Measurements from ENCODE around the gene ETV6.
A peak's percentile ranks its signal among the peaks of the same experiment; 100 is the strongest.

The ETV6 gene

GRCh38 chr12:11722071-11722470 lies 72.6 kb downstream of the ETV6 start:
- no peak for DNase-seq

- no peak for DNase-seq
Measured at GRCh38 chr12:11722578-11723138, 73.2 kb downstream of the ETV6 start.

DNA sequence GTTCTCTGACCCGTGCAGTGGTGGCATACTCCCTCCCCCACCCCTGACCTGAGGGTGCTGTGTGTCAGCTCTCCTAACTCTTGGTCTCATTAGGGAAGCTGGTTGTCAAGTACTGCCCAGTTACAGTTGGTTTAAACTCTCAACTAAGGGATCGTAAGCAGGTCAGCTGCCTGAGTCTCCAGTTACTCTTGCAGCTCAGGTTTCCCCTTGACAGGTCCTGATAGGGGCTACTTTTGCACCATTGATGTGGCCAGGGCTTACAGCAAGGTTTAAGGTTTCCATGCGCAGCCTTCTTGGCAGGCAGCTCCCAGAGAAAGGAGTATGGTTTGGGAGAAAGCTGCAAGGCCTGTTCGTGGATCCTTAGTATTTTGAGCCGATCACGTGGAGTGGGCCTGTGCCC lies 74.5 kb downstream of the ETV6 start:
- DNase-seq, result no peak

DNA sequence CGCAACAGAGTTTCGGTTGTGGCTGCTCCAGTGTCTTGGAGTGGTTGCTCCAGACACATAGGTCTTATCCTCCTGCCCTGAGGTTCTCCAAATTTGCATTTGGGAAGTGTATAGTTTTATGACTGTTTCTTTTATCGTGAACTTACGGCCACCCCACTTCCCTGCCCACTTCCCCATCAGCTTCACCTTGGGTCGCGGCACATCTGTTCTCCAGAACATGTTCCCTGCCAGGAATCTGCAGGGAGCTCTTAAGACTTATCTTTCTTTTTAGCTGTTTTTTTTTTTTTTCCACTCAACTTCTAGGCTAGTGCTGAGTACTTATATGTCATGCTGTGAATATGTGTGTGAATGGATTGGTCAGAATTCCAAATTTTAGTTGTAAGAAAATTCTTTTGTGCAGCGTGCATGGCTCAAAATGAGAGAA lies 75.4 kb downstream of the ETV6 start:
- no peak for DNase-seq

- DNase-seq, result no peak
Measured at GRCh38 chr12:11725686-11726085, 76.2 kb downstream of the ETV6 start.

- DNase-seq, result no peak
Measured at GRCh38 chr12:11726659-11727058, 77.2 kb downstream of the ETV6 start.

- DNase-seq, result no peak
Measured at GRCh38 chr12:11727133-11727664, 77.7 kb downstream of the ETV6 start.

- DNase-seq, result no peak
Measured at GRCh38 chr12:11728154-11728755, 78.8 kb downstream of the ETV6 start.

DNA sequence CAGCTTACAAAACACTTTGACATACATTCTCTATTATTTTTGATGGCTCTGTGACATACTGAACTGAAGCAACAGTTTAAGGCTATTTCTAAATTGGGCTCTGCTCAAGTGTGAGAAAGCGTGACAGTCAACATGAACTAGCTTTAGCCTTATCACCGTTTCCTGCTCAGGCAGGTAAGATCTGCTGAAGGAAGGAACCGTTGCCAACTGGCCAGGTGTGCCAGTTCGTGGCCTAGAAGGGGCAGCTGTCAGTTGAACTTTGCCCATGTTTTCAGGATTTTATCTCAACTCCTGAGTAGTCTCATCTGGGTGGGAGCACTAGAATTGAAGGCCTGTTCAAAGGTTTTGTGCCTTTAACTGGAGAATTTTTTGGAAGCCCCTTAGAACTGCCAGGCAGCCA lies 79.5 kb downstream of the ETV6 start:
- no peak for DNase-seq

- no peak for DNase-seq
Measured at GRCh38 chr12:11729439-11730150, 80.1 kb downstream of the ETV6 start.

DNA sequence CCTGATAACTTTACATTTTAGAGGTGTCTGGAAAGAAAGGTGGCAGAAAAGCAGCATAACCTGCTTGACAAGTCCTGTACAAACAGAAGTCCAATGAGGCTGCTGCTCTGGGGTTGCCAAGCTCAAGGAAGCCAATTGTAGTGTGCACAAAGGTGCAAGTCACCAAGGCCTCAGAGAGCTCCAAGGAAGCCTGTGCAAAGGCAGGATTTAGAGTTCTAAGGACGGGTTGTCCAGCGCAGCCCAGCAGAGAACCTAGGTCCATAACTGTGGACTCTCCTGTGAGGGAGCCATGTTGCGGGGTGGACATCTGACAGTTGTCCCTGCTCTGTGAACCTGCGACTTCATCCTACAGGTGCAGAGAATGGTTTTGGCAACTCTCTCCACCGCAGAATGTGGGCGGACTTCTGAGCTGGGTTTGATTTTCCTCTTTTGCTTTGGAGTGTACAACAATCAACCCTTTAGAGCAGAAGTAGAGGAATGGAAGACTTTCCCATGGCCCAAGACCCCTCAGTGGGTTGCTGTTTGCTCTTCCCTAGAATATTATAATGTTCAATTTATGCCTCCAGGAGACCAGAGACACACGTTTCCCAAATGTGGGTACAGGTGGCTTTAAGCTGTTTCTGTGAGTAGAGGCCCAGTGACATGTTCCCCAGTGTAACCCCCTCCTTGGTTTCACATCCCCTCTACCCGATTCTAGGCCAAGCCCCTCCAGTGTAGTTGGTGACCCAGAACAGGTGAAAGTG lies 81.0 kb downstream of the ETV6 start:
- no peak for DNase-seq

DNA sequence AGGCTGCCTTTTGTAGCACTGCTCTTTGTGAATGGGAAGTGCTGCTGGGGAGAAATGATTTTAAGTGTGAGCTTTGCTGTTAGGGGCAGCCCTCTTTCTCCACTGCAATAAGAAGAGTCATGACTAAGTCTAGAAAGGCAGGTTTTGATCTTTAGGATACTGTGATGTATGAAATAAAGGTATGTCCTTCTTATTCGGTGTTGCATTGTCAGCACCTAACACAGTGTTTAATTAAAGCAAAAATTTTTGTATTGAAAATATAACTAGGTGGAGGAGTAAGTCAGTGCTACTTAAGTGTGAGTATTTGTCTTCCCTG lies 81.5 kb downstream of the ETV6 start:
- no peak for DNase-seq

GRCh38 chr12:11731455-11731854 lies 82.0 kb downstream of the ETV6 start:
- DNase-seq, result peak; percentile 22 to 75

DNA sequence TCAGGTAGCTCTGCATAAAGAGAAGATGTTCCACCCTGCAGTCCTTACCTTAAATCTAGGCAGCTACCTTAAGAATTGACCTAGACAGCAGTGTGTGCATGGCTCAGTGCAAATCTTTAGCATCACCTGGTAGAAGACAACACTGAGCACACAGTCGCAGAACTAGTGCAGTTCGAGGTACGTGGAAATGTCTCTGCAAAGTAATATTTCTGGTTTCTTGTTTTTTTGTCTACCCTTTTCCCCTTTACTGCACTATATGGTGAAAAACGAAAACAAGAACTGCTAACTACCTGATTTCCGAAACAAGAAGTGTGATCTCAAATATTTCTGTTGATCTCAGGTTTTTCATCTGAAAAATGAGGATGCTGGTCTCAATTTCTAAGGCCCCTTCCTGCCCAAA lies 82.5 kb downstream of the ETV6 start:
- no peak for DNase-seq

GRCh38 chr12:11732715-11733114 lies 83.2 kb downstream of the ETV6 start:
- DNase-seq, result no peak

DNA sequence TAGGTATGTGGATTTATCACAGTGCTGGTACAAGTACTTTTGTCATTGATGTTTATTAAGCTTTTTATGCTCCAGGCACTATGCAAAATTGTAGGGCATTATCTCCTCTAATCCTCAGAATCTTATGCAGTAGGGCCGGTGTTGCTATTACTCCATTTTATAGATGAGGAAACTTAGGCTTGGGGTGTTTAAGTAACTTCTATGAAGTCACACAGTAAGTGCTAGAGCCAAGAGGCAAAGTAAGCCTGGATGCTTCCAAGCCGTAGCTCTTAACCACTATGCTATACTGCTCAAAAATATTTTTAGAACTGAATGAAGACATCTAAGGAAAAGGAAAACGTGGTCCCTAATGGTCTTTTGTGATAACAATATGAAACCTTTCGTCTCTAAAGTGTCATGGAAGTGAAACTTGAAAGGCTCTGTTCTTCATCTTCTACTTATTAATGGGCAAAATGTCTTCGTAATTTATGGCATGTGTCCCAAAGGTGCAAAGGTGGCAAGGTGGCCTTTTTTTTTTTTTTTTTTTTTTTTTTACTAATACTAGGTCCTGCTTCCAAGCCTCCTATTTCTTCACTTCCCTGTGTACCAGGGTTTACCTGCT lies 85.2 kb downstream of the ETV6 start:
- no peak for DNase-seq

DNA sequence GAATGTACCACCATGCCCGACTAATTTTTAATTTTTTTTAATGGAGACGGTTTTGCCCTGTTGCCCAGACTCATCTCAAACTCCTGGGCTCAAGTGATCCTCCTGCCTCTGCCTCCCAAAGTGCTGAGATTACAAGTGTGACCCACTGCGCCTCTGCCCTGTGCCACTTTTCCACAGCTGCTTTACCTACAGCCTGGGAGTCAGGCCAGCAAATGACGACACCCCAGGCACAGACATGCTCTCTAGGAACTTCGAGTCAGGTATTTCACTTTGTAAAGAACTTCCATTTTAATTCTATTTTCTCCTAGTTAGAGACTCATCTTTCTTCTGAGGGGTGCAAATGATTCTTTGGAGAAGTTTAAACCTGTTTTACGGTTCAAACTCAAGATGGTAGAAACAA lies 89.0 kb downstream of the ETV6 start:
- no peak for DNase-seq

- no peak for DNase-seq
Measured at GRCh38 chr12:11739980-11740577, 90.6 kb downstream of the ETV6 start.

DNA sequence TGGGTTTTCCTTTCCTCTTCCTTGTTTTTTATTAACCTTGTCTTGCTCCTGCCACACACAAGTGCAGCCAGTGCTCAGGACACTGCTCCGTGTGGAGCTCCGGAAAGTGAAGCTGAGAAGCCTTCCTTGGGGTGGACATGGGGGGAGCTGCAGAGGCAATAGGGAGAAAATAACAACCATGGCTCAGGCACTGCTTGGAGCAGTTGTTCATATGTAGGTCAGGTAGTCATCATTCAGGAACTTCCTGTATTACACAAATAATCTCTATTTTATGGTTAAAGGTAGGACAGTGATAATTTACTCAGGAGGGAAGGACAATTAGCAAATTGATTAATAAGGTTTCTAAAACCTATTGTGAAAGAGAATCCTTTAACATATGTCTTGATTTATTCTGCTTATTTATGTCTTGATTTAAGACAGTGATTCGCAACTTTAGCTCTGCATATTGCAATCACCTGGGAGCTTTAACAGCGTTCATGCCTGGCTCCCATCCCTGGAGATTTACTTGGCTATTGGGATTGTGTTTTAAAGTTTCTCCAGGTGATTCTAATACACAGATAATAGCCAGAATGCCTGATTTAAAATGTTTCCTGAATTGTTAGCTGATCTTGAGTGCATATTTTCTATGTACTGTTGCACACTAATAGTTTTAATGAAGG lies 92.1 kb downstream of the ETV6 start:
- no peak for DNase-seq

DNA sequence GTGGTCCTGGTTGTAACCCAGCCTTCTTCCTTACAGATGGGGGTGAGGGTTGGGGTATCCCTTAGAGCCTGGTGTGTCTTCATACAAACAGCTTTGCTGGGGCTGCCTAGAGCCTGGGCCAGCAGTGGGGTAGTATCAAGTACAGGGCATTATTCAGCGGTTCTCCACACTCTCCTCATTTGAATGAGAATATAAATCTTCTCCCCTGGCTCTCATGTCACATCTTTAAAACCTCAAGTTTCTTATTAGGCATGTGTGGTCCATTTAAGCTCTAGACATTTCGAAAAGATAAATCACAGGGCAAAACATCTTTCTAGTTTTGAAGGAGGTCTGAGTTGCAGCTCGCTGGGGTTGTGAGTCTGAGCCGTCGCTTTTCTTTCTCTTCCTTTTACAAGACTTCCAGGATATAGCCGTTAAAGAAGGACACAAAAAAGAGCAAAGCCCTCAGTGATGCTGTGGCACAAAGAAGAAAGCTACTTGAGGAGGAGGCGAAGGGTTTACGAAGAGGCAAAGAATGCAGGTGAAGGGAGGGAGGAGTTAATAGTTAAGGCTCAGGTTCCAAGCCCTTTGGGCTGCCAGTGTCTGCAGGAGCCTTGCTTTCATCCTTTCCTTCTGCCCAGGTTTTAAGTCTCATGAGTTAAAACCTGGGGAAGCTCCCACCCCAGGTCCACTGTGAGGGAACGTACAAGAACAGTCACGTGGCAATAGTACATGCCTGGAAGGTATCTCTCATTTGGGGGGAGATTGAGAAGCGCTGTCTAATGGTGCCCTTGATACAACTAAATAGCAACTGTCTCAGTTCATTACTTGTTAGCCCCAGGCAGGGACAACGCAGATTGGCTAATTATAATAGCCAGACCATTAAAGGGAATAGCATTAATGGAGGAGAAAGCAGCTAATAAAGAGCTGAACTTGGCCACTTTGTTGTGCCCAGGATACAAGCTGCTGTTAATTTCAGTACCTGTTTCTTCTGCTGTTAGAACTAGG lies 94.2 kb downstream of the ETV6 start:
- DNase-seq, result no peak

DNA sequence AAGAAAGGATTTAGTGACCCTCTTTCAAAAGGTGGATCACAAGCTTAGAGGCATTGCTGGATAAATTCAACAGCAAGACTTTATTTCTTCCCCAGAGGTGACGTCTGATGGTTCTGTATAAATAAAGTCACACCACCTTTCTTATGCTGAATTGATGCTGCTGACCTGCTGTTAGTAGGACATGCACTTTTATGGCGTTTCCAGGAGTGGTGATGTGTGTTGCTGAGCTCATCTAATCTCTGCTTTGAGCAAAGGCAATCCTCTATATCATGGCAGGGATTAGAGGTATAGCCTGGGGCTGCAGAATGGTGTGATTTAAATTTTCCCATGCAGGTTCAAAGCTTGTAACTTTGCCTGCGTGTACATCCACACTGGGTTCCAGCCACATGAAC lies 94.9 kb downstream of the ETV6 start:
- no peak for DNase-seq

Data from SW 1271 (cell line).